Testis (tissue), 3 donors: ENCODE results near the gene ZNF525. TPM values are rescaled to one million over a fixed set of nuclear protein-coding genes. Genes with fewer than 3 reads are reported as not detected.
A peak's percentile ranks its signal among the peaks of the same experiment; 100 is the strongest.
"Not testable (repeated sequence)": the region's sequence is repeated elsewhere in the genome, so short reads cannot be mapped to it uniquely, and the experiment has no call there.

Experiments used
- DNase-seq: peaks from one replicate; pipeline ENCODE4 v3.0.0-alpha.2; 2019
- H3K27ac ChIP-seq, 2 donors: fragments of 200-600 bp; sonication (generic); one replicate each; pipeline ENCODE4 v1.5.1; 2019
- H3K27me3 ChIP-seq: fragments of 200-600 bp; sonication (generic); one replicate; pipeline ENCODE4 v1.5.1; 2019
- H3K36me3 ChIP-seq: fragments of 200-600 bp; sonication (generic); one replicate; pipeline ENCODE4 v1.5.1; 2017; ENCODE audit warnings: low read depth; ENCODE audit errors: missing control alignments
- H3K4me1 ChIP-seq: fragments of 200-600 bp; sonication (generic); one replicate; pipeline ENCODE4 v1.5.1; 2019
- H3K4me3 ChIP-seq, 2 donors: fragments of 200-600 bp; sonication (generic); one replicate each; pipeline ENCODE4 v1.5.1; 2017 to 2019
- H3K9me3 ChIP-seq: fragments of 200-600 bp; sonication (generic); one replicate; pipeline ENCODE4 v1.5.1; 2017
- POLR2A ChIP-seq: fragments of 450-650 bp; IDR thresholded peaks from one replicate; pipeline ENCODE4 v1.6.1; 2017; ENCODE audit warnings: antibody characterized with exemption, mild to moderate bottlenecking, moderate library complexity
- WGBS, 2 donors: methylation state at CpG; one replicate each; pipeline ENCODE4 v1.1.5; 2018; 5-methylcytosine and 5-hydroxymethylcytosine counted together
- intact Hi-C: fragments of 100-400 bp; cut with DNase I; formaldehyde crosslinking; loops from one replicate; pipeline ENCODE4 v1.15.1; 2023; ENCODE audit warnings: low total_unique reads
- polyA plus RNA-seq: library from polyadenylated mRNA; stranded (reverse); fragments of 350-450 nt; fragmentation: Illumina TruSeq; extraction: RNeasy Lipid Tissue Mini Kit (QIAGEN cat#74804); gene quantifications from one replicate; pipeline ENCODE4 v1.2.3, GENCODE V29; 2014; ENCODE audit warnings: low read depth, low replicate concordance; ENCODE audit not compliant: insufficient read depth
- total RNA-seq, 2 donors: library from RNA; depleted of rRNA; stranded (reverse); fragments of >200 nt; gene quantifications; one replicate each; pipeline ENCODE4 v1.2.3, GENCODE V29; 2016
- TF ChIP-seq, protein P1 (sequence below), 3 experiments: fragments of 450-650 bp in 2 of 3; fragments of 200-600 bp in 1 of 3; sonication (generic) in 1 of 3; IDR thresholded peaks; one replicate each; pipeline ENCODE4 v1.5.1; 2016 to 2019; ENCODE audit warnings: antibody characterized with exemption in 3 of 3, mild to moderate bottlenecking in 2 of 3, moderate library complexity in 1 of 3

Gene ZNF525
- total and polyA plus RNA-seq, 3 donors from 2014 or later = 14.0 to 27.3 (median 18.8) TPM

DNA sequence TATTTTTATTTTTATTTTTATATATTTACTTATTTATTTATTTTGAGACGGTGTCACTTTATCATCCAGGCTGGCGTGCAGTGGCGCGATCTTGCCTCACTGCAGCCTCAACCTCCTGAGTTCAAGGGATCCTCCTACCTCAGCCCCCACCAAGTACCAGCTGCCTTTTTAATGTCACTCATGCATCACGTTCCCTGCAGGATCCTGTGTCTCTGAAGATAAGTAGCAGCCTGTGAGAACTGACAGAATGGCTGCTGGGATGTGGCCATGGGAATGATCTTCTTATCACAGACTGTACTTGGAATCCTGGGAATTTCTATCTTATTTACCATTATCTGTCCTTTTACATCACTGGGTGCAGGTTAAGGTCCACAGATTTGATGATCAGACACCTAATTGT is 57.0 kb downstream of the ZNF525 start:
- DNase-seq = no peak
- intact Hi-C loops = loop anchor here (10.0 kb wide), 1 partner anchor 92 kb away; no protein-coding TSS in a partner anchor
- TF ChIP-seq, protein P1, sequence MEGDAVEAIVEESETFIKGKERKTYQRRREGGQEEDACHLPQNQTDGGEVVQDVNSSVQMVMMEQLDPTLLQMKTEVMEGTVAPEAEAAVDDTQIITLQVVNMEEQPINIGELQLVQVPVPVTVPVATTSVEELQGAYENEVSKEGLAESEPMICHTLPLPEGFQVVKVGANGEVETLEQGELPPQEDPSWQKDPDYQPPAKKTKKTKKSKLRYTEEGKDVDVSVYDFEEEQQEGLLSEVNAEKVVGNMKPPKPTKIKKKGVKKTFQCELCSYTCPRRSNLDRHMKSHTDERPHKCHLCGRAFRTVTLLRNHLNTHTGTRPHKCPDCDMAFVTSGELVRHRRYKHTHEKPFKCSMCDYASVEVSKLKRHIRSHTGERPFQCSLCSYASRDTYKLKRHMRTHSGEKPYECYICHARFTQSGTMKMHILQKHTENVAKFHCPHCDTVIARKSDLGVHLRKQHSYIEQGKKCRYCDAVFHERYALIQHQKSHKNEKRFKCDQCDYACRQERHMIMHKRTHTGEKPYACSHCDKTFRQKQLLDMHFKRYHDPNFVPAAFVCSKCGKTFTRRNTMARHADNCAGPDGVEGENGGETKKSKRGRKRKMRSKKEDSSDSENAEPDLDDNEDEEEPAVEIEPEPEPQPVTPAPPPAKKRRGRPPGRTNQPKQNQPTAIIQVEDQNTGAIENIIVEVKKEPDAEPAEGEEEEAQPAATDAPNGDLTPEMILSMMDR (IDR thresholded peaks at IDR 0.05) = no peak
- TF ChIP-seq POLR2A = no peak
- Histone ChIP-seq H3K27me3 (no peaks in the 10 kb centered on the region), H3K36me3 (no peaks in the 10 kb centered on the region), H3K27ac (no peak overlapping the region), H3K4me3 (no peak overlapping the region), H3K9me3 (no peaks in the 10 kb centered on the region), H3K4me1 (peaks cover 3% of the 10 kb centered on the region)
- 71 to 76% methylated on average over 5 of the region's 5 CpGs for WGBS, 2 donors

DNA sequence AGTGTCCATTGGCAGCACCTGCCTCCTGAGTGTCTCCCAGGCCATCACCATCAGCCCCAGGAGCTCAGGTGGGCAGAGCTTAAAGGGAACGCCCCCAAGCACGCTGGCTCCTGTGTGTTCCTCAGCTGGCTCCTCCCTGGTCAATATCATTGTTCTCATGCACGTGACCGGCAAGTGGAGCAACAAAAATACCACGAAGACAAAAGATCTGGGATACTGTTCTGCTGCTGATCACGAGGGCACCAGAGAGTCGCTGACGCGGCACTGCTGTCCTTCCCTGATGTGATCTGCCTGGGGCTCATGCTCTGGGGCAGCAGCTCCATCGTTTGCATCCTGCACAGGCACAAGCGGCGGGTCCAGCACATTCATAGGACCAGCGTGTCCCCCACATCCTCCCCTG is 57.6 kb downstream of the ZNF525 start:
- H3K4me3 ChIP-seq, H3K27me3 ChIP-seq, H3K4me1 ChIP-seq, H3K27ac ChIP-seq, H3K9me3 ChIP-seq, H3K36me3 ChIP-seq: not testable (repeated sequence)
- intact Hi-C loops = loop anchor here (10.0 kb wide), 1 partner anchor 92 kb away; no protein-coding TSS in a partner anchor
- WGBS, 2 donors = 0 to 20% methylated on average over 1 to 4 of the region's 13 CpGs
- peak; percentile 25 for DNase-seq

GRCh38 chr19:53423680-53424079 is 58.2 kb downstream of the ZNF525 start:
- intact Hi-C loops = loop anchor here (10.0 kb wide), 1 partner anchor 91 kb away; no protein-coding TSS in a partner anchor
- 38 to 47% methylated on average over 8 of the region's 8 CpGs for WGBS, 2 donors
- not testable (repeated sequence) for H3K4me3 ChIP-seq, H3K9me3 ChIP-seq, H3K36me3 ChIP-seq, H3K27me3 ChIP-seq, H3K4me1 ChIP-seq, DNase-seq, H3K27ac ChIP-seq

GRCh38 chr19:53424968-53425597 is 59.6 kb downstream of the ZNF525 start:
- TF ChIP-seq, protein P1 (IDR thresholded peaks at IDR 0.05) = peak; percentile 21 to 78 (median 67)
- no peak for TF ChIP-seq POLR2A
- WGBS, 2 donors = 21 to 27% methylated on average over 9 of the region's 9 CpGs
- Histone ChIP-seq H3K36me3 (no peaks in the 10 kb centered on the region), H3K4me1 (peaks cover 3% of the 10 kb centered on the region), H3K4me3 (no peak overlapping the region), H3K27me3 (no peaks in the 10 kb centered on the region), H3K9me3 (no peaks in the 10 kb centered on the region), H3K27ac (no peak overlapping the region)
- DNase-seq = peak; percentile 88
- intact Hi-C loops = loop anchor here (10.0 kb wide), 1 partner anchor 90 kb away; no protein-coding TSS in a partner anchor

GRCh38 chr19:53431399-53432087 is 66.0 kb downstream of the ZNF525 start, which contains the start of gene ZNF761:
Gene ZNF761, plus strand, starts transcription at chr19:53431984. Its CDS starts 15,285 bp downstream, at chr19:53447269.
- H3K9me3 ChIP-seq = no peaks in the 10 kb centered on the region
- H3K36me3 ChIP-seq = no peaks in the 10 kb centered on the region
- 0 to 1% methylated on average over 27 to 44 of the region's 46 CpGs for WGBS, 2 donors
- no peaks in the 10 kb centered on the region for H3K27me3 ChIP-seq
- peak within 1 kb of the TSS; percentile 63 to 77 for H3K4me3 ChIP-seq
- TF ChIP-seq, protein P1 (IDR thresholded peaks at IDR 0.05) = peak in 1 of 3 experiments; percentile 58
- TF ChIP-seq POLR2A = peak; percentile 72
- intact Hi-C loops = no loop called here
- H3K4me1 ChIP-seq = peaks cover 3% of the 10 kb centered on the region
- H3K27ac ChIP-seq = peak within 1 kb of the TSS; percentile 70 to 82
- DNase-seq = peak; percentile 98
